Umbilical cord (tissue), 2 donors: ENCODE data around the gene MRAP. TPM values are rescaled to one million over a fixed set of nuclear protein-coding genes. Genes with fewer than 3 reads are reported as not detected.
"Not testable (repeated sequence)": the region's sequence is repeated elsewhere in the genome, so short reads cannot be mapped to it uniquely, and the experiment has no call there.

ENCODE experiments used
- DNase-seq: peaks from one replicate; pipeline ENCODE4 v3.0.0-alpha.2; 2015; ENCODE audit warnings: low spot score
- total RNA-seq: library from RNA; depleted of rRNA; stranded (reverse); fragments of >200 nt; gene quantifications from one replicate; pipeline ENCODE4 v1.2.3, GENCODE V29; 2014; ENCODE audit warnings: low replicate concordance; ENCODE audit not compliant: insufficient read depth

MRAP gene
- total RNA-seq, 1 donor from 2014 or later: not detected

DNA sequence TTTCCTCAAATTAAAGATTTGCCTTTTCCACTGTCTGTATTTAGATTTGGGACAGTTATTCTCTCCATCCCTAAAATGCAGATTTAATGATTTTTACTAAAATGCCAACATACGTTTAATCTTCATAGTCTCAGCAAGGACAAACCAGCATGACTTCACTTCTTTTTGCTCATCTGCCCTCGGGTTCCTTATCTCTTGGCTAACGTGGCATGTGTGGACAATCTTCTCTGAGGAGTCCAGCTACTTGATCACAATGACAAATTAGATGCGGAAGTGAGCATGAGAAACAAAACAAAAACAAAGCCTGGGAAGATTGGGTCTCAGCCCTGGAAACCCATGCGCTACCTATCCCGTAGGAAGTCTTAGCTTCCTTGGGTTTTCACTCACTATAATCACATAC, 1.0 kb downstream of the MRAP start:
- DNase-seq: no peak

- DNase-seq: no peak
Measured at GRCh38 chr21:32300117-32300681, 1.5 kb downstream of the MRAP start.

DNA sequence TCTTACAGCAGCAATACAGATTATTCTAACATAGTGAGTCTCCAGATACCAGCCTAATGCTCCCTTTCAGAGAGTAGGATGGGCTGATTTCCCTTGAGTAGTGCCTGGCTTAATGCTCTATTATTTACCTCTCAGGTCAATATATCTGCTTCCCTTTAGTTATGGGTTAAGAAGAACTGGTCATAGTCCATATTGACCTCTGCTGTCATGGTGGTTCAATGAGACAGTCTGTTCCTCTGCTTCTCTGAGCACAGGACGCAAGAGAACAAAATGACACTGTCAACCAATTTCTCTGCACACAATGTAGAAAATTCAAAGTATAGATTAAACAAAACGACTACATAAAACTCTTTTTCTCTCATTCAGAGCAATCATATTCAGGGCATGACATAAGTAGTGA, 2.9 kb downstream of the MRAP start:
- DNase-seq: no peak

GRCh38 chr21:32302560-32302959, 3.9 kb downstream of the MRAP start:
- no peak for DNase-seq

DNA sequence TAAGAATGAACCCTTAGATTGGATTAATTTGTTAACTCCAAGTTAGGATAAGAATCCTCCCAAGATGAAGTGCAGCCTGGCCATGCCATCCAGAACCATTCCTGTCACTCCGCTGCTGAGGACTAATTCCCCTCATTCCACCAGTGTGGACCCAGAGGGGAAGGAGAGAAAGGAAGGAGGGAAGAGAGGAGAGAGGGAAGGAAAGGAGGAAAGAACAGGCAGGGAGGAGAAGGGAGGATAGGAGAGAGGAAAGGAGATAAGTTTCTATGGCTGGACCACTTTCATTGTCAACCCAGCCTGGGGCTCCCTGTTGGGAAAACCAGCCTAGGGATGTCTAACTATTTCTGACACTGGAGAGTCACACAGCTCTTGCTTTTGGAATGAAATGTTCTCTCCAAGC, 4.7 kb downstream of the MRAP start:
- no peak for DNase-seq

DNA sequence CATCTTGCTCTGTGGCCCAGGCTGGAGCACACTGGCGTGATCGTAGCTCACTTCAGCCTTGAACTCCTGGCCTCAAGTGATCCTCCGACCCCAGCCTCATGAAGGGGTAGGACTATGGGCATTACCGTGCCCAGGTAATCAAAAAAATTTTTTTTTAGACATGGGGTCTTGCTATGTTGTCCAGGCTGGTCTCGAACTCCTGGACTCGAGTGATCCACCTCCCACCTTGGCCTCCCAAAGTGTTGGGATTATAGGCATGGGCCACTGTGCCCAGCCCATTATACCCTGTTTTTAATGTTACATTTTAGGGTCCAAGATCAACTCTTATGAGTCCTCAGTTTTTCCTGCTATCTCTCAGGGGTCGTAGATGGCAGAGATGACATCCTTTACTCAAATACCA, 6.3 kb downstream of the MRAP start:
- no peak for DNase-seq

- no peak for DNase-seq
Measured at GRCh38 chr21:32306021-32306780, 7.5 kb downstream of the MRAP start.

GRCh38 chr21:32307706-32308105, 9.1 kb downstream of the MRAP start:
- no peak for DNase-seq

GRCh38 chr21:32308696-32309095, 10.0 kb downstream of the MRAP start:
- DNase-seq: no peak

GRCh38 chr21:32309906-32310460, 11.3 kb downstream of the MRAP start:
- DNase-seq: no peak

- not testable (repeated sequence) for DNase-seq
Measured at GRCh38 chr21:32310976-32311375, 12.3 kb downstream of the MRAP start.

GRCh38 chr21:32311621-32312020, 13.0 kb downstream of the MRAP start:
- DNase-seq: no peak

- no peak for DNase-seq
Measured at GRCh38 chr21:32312326-32312725, 13.7 kb downstream of the MRAP start.

- DNase-seq: no peak
Measured at GRCh38 chr21:32312976-32313375, 14.3 kb downstream of the MRAP start.

DNA sequence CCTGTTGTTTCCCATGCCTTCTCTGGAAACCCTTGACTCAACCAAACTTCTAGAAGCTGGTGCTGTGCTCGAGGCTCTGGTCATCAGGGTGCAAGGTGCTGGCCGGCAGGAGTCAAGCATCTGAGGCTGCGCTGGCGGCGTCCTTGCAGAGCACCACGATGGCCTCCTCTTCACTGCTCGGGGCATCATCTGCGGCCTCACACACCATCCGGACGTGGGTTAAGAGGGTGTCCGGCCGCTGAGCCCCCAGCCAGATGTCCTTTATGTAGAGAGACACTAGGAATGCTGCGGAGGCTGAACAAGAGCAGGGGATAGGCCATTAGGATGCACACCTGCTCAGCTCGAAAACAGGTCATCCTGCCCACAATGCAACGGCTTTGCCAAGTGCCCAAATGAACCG, 16.2 kb downstream of the MRAP start:
- no peak for DNase-seq

- no peak for DNase-seq
Measured at GRCh38 chr21:32315511-32316281, 17.0 kb downstream of the MRAP start.

- no peak for DNase-seq
Measured at GRCh38 chr21:32316361-32317215, 17.9 kb downstream of the MRAP start.

DNA sequence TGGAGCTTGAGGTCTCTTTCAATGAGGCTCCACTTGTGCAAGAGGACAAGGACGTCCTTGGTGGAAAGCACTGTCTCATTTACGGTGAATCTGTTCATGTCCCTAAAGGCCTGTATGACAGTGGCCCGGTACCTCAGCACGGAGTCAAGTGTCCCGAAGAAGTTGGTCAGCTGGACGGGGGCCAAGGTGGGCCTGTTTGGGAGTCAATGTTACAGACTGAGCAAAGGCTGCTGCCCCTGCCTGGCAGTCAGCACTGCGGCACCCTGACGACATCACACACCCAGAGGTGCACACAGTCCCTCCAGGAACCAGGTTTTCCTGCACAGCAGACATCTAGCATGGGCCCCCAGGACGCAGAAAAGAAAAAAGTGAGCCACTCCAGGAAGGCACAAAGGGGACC, 19.1 kb downstream of the MRAP start:
- no peak for DNase-seq

DNA sequence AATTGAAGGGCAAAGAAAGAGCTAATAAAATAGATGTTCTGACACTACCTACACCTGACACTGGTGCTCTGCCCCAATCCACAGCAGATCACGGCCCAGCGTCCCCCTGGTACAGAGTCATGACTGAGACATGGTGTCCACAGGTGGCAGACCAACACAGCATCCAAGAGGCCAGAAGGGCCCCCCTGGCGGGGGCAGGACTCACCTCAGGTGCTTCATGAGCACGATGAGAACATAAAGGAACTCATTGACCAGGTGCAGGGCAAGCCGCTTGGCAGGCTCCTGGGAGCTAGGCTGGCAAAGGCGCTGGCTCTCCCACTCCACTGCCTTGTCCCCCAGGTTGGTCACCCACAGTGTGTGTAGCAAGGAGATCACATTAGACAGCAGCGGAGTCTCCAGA, 20.4 kb downstream of the MRAP start:
- no peak for DNase-seq

- DNase-seq: no peak
Measured at GRCh38 chr21:32320059-32320458, 21.4 kb downstream of the MRAP start.

DNA sequence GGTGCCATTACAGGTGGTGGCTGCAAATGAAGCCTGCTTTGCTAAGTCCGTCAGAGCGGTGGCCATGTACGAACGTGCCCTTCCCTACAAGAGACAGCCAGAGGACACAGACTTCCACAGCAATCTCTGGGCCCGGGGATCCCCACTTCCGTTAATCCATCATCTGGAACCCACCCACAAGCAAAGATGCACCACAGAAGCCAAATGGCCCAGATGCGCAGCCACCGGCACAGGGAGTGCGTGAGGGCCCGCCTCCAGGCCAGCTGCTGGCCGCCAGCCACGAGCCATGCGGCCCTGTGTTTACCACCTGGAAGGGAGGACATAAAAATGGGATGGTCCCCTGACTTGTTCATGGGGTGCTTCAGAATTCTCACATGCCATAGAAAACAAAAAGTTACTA, 22.1 kb downstream of the MRAP start:
- no peak for DNase-seq

DNA sequence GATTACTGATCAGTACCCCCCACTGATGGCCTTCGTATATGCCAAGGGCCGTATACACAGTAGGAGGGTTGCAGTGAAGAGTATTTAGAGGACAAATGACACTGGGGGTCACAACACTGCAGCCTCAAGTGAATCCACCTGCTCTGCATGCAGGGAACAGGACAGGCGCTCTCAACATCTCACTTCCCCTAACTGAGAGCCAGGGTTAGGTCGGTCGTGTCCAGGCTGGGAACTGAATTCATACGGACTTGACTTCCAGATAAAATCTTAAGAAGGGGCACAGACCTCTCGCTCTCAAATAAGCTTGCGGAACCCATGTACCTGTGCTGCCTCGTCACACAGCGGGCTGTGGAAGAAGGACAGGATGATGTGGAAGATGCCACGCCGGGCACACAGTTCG, 22.8 kb downstream of the MRAP start:
- DNase-seq: no peak
